GM21423 (cell line): Measurements from ENCODE around the gene DENND6B.

Source experiments
- ATAC-seq: cut with Tn5 transposase; IDR thresholded peaks from one replicate; pipeline ENCODE4 v1.9.1; 2021; ENCODE audit warnings: mild to moderate bottlenecking, moderate library complexity; ENCODE audit not compliant: unreplicated experiment

DENND6B gene

DNA sequence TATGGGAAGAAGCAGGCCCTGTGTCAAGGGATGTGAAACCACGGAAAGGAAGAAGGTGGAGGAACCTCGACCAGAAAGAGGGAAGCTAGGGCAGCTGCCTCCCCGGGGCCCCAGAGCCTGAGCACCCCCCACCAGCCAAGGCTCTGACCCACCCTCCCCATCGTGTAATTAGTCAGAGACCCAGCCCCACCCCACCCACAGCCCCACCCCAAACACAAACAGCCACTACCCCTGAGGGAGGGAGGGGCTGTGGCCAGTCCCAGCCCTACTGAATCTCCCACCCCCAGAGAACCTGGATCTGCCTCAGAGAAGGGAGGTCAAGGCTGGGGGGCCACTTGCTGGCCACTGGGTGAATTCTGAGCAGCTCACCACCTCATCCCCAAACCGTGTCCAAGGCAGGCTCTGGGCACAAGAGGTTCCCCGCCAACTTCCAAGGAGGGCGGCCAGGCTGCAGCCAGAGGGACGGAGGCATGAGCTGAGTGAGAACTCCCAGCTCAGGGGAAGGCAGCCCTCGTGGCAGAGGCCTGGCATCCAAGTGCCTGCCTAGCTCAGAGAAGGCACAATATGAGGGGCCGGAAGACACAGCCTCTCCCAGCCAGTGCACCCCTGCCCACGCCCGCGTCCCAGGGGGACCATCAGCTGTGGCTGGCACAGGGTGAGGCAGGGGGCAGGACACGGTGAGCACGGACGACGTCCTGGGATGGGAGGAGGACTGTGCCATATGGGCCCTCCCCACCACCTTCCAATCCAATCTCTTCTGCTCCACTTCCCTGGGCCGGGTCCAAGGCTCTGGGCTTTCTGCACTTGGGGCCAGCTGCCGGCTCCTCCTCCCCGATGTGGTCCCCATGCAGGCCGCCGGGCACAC lies 22.1 kb downstream of the DENND6B start:
- no peak for ATAC-seq

DNA sequence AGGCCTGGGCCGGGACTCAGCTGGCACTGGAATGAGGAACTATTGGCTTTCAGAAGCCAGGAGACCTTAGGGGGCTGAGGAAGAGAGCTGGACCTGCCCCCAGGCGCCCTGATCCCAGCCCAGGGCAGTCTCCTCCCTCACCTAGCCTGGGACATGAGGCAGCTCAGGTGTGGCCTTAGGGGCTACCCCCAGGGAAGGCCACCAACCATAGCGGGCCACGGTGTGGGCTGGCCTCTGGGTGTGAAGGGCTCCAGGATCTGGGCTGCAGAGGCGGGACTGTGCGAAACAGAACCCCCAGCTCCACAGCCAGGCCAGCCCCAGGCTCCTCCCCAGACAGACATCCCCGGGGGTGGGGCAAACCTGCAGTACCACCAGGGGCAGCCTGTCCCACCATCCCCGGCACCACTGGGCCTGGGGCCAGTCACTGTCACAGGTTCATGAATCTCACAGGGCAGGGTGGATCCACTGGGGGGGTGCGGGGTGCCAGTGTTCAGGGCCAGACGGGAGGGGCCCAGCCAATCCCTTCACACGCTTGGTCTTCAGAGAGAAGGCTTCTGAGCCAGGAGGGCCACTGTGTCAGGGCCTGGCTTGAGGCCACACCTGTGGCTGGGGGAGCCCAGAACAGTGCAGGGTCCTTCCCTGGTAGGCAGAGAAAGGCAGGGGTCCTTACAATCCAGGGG lies 22.8 kb downstream of the DENND6B start:
- no peak for ATAC-seq

- ATAC-seq: no peak
These were observed 23.3 kb downstream of the DENND6B start for GRCh38 chr22:50303515-50303847.

- ATAC-seq: no peak
These were observed 24.2 kb downstream of the DENND6B start for GRCh38 chr22:50302564-50302963.

DNA sequence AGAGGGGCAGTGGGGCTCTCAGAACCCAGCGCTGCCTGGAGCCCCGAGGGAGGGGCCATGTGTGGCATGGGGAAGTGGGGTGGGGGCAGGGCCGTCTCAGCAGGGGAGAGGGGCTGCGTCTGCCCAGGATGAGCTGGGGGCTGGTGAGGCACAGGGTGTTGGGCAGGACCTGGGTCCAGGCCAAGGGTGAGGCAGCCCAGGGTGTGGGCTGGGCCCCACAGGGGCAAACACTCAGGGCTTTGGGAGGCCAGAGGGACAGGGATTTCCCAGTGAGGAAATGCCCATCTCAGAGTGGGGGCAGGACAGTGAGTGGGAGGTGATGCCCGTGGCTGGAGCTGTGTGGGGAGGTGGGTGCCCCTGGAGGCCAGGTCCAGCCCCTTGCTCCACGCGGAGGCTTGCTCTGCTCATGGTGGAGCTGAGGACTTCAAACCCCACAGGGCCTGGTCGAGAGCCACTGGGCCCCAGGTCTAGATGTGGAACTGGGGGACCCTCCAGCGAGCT lies 24.7 kb downstream of the DENND6B start:
- no peak for ATAC-seq

- no peak for ATAC-seq
These were observed 25.2 kb downstream of the DENND6B start for GRCh38 chr22:50301581-50301991.

- ATAC-seq: no peak
These were observed 26.1 kb downstream of the DENND6B start for GRCh38 chr22:50300620-50301257.

GRCh38 chr22:50299785-50300619 lies 26.8 kb downstream of the DENND6B start:
- no peak for ATAC-seq

- ATAC-seq: no peak
These were observed 27.7 kb downstream of the DENND6B start for GRCh38 chr22:50298937-50299784.

- no peak for ATAC-seq
These were observed 28.6 kb downstream of the DENND6B start for GRCh38 chr22:50298266-50298637.

- no peak for ATAC-seq
These were observed 29.1 kb downstream of the DENND6B start for GRCh38 chr22:50297510-50298265.

DNA sequence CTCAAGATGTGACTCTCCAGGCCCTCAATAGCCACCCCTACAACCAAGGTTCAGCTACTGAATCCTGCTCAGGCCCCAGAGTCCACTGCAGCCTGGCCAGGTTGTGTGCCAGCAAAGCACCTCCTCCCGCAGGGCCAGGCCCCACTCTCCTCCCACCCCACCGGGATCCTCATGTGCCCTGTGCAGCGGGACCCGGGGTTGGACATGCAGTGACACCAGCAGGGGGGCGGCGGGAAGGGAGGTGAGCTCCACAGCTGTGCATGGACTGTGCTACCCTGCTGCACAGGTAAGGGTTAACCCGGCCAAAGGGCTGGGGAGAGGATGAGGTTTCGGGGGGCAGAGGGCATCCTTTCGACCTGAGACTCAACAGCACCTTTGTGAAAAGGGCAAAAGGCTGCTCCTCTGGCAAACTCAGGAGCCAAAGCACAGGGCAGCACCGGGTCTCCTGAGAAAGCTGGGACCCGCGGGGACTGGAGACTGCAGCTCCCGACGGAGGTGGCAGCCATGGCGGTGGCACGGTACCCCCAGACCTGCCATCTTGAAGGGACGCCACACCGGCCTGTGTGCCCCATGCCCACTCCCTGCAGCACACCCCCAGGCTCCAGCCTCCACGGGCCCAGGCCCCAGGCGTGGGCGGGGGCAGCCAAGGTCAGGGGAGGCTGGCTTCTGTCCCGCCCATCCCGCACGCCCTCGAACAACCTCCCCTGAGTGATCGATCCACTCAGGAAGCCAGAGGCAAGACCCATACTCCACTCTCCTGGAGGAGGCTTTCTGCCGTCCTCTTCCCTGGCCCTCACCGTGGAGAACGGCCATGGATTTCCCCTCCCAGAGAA lies 29.9 kb downstream of the DENND6B start:
- ATAC-seq: no peak

DNA sequence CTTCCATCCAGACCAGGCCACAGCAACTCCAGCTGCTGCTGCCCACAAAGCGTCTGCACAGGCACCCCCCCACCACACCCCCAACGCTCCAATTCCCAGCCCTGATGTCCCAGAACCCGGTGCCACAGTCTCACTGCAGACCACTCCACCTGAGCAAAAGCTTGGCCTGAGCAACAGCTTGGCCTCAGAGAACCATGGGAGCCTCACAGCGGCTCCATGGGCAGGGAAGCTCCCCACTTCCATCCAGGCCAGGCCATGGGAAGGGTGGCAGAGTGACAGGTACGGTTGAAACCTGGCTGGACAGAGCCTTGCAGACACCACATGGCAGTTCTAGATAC lies 32.5 kb downstream of the DENND6B start:
- ATAC-seq: no peak

DNA sequence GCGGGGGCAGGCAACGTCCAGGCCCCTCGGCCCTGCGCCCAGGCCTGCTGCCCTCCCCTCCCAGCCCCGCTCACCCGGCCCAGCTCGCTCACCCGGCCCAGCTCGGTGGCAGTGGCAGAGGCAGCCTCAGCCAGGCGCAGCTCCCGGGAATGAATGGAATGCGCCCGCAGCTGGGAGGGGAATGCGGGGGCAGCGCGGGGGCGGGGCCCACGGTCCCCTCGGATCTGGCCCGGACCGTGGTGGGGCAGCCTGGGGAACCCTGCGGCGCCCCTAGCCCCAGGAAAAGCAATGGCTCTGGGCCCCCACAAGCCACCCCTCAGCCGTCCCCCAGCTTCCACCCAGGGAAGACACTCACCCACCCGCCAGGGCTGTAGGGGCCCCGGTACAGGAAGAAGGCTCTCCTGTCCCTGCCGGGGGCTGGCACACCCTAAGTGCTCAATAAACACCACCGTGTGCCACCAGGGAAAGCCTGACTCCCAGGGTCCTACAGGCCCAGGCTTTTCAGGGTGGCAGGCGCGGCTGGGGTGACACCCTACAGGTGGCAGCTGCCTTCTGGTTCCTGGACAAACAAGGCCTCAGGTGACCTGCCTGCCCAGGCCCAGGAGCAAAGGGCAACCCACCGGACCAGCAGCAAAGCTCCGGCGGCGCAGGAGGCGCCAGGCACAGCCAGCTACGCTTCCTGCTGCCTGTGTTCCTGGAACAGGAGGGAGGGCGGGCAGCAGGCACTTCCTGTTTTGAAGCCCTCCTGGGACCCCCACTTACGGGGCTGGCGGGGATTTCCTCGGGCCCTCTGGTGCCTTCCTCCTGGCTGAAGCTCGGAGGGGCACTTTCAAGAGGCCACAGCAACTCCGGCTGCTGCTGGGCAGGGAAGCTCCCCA lies 33.1 kb downstream of the DENND6B start:
- ATAC-seq: no peak

DNA sequence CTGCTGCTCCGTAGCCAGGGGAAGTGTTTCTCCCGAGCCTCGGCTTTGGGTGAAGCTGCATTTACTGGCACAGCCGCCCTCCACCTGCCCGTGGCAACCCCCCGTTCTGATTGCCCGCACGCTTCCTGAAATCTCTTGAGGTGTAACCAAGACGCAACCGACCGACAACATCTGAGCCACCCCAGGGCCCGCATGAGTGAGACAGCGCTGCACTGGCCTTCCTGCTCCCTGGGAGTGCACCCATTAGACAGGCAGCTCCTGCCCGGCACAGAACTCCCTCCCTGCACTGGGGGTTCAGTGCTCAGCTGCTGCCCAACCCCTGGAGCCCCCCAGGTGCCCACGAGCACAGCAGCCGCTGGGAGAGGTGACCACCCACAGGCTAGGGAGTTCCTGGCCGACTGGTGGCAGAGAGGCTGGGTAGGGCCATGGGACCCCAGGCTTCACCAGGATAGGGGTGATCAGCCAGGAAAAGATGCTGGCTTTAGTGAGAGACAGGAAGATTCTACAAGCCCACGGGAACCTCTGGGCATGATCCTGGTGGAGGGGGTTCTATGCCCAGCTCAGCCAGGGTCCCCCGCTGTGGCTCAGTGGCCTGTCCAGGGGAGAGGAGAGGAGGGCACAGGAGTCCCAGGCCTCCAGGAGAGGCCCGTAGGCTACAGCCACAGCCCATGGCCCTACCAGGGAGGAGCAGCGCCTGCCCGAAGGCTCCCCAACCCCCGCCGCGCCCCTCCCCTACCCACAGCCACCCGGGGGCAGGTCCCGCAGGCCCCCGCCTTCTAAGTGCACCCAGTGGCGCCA lies 34.0 kb downstream of the DENND6B start:
- no peak for ATAC-seq

DNA sequence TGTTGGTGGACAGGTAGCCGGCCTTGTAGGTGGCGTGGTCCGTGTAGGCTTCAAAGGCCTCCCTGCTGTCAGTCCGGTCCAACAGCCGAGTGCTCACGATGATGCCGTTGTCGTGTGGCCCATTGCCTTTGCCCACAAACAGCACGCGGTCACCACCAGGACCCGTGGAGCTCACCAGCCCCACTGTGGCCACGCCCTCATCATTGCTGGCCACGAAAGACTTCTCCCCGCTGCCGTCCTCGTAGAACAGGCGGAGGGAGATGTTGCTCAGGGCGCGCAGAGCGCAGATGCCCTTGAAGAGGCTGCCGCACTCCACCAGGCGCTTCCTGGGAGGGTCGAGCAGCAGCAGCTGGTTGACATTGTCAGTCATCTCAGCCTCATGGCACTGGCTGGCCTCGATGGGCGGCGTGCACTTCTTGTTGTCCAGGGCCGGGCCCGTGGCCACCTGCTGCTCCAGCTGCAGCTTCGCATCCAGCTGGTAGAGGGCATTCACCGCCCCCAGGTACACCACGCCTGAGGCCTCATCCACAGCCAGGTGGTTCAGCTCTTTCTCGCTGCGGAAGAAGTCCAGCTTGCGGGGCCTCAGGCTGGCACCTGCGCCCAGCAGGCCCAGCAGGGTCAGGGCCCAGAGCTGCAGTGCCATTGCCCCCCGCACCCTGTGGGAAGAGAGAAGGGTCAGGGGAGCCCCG lies 36.7 kb downstream of the DENND6B start:
- ATAC-seq: no peak
